ENCODE results near the gene ANTXR2. TPM values are rescaled to one million over a fixed set of nuclear protein-coding genes. Genes with fewer than 3 reads are reported as not detected.
"Not testable (repeated sequence)": the region's sequence is repeated elsewhere in the genome, so short reads cannot be mapped to it uniquely, and the experiment has no call there.

Gene ANTXR2
- total RNA-seq, 1 experiment from 2014 or later: 7.7 TPM

- DNase-seq: no peak
- no peaks in the 10 kb centered on the region for H3K27me3 ChIP-seq (ENCODE audit: control insufficient read depth, insufficient read depth, low read length)
- H3K36me3 ChIP-seq (replicated peaks; ENCODE audit: control insufficient read depth, insufficient read depth, low read length): no peaks in the 10 kb centered on the region
- H3K4me3 ChIP-seq (ENCODE audit: insufficient read depth, low read depth, low read length): no peak overlapping the region
These were observed 175.9 kb downstream of the ANTXR2 start for GRCh38 chr4:79897174-79897573.

DNA sequence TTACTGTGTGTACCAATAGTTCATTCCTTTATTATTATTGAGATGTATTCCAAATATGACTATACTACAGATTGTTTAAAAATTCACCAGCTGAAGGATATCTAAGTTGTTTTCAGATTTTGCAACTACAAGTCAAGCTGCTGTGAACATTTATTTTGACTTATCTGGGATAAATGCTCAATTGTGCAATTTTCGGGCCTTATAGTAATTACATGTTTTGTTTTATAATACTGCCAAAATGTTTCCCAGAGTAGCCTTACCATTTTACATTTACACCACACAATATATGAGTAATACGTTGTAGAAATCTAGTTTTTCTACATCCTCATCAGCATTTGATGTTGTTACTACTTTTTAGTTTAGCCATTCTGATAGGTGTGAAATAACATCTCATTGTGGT lies 179.6 kb downstream of the ANTXR2 start:
- Histone ChIP-seq H3K27me3 (ENCODE audit: control insufficient read depth, insufficient read depth, low read length) (no peaks in the 10 kb centered on the region), H3K4me3 (ENCODE audit: insufficient read depth, low read depth, low read length) (no peak overlapping the region), H3K36me3 (replicated peaks; ENCODE audit: control insufficient read depth, insufficient read depth, low read length) (no peaks in the 10 kb centered on the region)
- DNase-seq: no peak

DNA sequence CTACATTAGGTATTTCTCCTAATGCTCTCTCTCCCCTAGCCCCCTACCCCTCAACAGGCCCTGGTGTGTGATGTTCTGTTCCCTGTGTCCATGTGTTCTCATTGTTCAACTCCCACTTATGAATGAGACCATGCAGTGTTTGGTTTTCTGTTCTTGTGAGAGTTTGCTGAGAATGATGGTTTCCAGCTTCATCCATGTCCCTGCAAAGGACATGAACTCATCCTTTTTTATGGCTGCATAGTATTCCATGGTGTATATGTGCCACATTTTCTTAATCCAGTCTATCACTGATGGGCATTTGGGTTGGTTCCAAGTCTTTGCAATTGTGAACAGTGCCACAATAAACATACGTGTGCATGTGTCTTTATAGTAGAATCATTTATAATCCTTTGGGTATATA lies 184.0 kb downstream of the ANTXR2 start:
- DNase-seq; H3K4me3 ChIP-seq (ENCODE audit: insufficient read depth, low read depth, low read length); H3K36me3 ChIP-seq (replicated peaks; ENCODE audit: control insufficient read depth, insufficient read depth, low read length); H3K27me3 ChIP-seq (ENCODE audit: control insufficient read depth, insufficient read depth, low read length): not testable (repeated sequence)

DNA sequence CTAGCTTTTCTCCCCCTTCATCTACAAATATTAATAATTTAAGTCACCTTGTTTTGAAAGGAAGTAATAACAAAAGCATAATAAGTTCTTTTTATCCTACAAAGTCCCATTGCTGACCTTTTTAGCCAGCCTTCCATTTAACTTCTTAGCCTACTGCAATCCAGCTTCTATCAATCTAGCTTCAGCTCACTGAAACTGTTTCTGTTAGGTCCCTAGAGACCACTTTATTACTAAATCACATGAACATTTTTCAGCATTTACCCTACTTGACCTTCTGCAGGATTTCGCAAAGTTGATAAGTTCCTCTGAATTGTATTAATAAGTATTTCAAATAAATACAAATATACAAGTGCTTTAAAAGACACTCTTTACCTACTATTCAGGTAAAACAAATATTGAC lies 186.5 kb downstream of the ANTXR2 start:
- no peak for DNase-seq
- H3K4me3 ChIP-seq (ENCODE audit: insufficient read depth, low read depth, low read length): no peak overlapping the region
- H3K36me3 ChIP-seq (replicated peaks; ENCODE audit: control insufficient read depth, insufficient read depth, low read length): no peaks in the 10 kb centered on the region
- H3K27me3 ChIP-seq (ENCODE audit: control insufficient read depth, insufficient read depth, low read length): no peaks in the 10 kb centered on the region

- H3K27me3 ChIP-seq (ENCODE audit: control insufficient read depth, insufficient read depth, low read length): no peaks in the 10 kb centered on the region
- no peak overlapping the region for H3K4me3 ChIP-seq (ENCODE audit: insufficient read depth, low read depth, low read length)
- H3K36me3 ChIP-seq (replicated peaks; ENCODE audit: control insufficient read depth, insufficient read depth, low read length): no peaks in the 10 kb centered on the region
- DNase-seq: no peak
These were observed 187.0 kb downstream of the ANTXR2 start for GRCh38 chr4:79886021-79886420.

DNA sequence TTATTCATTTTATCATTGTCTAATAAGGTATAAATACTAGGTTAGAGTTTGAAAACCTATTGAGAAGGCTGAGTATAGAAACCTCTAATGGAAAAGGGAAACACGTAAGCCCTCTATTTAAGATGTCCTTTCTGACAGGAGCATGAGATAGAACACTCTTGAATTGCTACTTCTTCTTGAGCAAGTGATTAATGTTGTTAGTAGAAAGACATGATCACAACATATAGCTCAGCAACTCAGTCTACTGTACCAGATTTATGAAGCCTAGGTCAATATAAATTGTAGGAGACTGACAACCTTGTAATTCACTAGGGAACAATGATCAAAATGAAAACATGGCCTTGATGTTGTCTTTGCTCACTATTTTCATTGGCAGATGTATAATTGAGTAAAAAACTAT lies 189.7 kb downstream of the ANTXR2 start:
- no peaks in the 10 kb centered on the region for H3K36me3 ChIP-seq (replicated peaks; ENCODE audit: control insufficient read depth, insufficient read depth, low read length)
- no peak overlapping the region for H3K4me3 ChIP-seq (ENCODE audit: insufficient read depth, low read depth, low read length)
- DNase-seq: no peak

DNA sequence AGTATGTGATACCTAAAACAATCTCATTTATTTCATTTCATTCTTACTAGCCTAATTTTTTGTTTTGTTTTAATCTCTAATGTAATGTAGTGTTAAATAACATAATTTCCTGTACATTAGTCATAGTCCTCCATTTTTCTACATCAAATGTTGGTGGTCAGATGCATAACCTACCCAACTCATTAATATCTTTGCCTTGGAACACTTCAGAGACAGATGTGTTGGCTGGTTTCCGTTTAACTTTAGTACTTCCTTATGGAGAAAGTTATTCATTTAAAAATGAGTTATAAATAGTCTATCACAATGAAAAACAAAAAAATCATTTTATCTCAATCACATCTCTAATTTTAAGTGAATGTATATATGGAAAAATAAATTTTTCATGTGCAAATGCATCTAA lies 190.2 kb downstream of the ANTXR2 start:
- DNase-seq: no peak
- Histone ChIP-seq H3K36me3 (replicated peaks; ENCODE audit: control insufficient read depth, insufficient read depth, low read length) (no peaks in the 10 kb centered on the region), H3K4me3 (ENCODE audit: insufficient read depth, low read depth, low read length) (no peak overlapping the region), H3K27me3 (ENCODE audit: control insufficient read depth, insufficient read depth, low read length) (no peaks in the 10 kb centered on the region)

More for the DNA sequence above, 189.7 kb downstream of the ANTXR2 start:
- H3K27me3 ChIP-seq (ENCODE audit: control insufficient read depth, insufficient read depth, low read length): no peaks in the 10 kb centered on the region

DNA sequence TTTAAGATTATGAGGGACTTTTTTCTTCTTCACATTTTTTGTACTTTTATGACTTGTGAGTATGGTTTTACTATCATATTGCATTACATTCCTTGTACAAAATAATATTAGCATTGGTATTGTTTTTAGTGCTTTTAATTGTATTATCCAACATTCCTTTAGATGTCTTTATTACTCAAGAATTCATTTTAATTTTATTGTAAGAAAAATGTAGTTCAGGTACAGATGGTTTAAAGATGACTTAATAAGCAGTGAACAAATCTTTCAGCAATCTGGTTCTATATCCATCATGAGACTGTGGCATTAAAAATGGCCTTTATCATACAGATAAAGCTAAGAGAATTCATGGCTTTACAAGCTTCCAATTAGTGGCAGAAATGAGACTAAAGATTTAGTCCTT lies 191.6 kb downstream of the ANTXR2 start:
- no peak for DNase-seq
- no peaks in the 10 kb centered on the region for H3K27me3 ChIP-seq (ENCODE audit: control insufficient read depth, insufficient read depth, low read length)
- H3K4me3 ChIP-seq (ENCODE audit: insufficient read depth, low read depth, low read length): no peak overlapping the region
- H3K36me3 ChIP-seq (replicated peaks; ENCODE audit: control insufficient read depth, insufficient read depth, low read length): no peaks in the 10 kb centered on the region

DNA sequence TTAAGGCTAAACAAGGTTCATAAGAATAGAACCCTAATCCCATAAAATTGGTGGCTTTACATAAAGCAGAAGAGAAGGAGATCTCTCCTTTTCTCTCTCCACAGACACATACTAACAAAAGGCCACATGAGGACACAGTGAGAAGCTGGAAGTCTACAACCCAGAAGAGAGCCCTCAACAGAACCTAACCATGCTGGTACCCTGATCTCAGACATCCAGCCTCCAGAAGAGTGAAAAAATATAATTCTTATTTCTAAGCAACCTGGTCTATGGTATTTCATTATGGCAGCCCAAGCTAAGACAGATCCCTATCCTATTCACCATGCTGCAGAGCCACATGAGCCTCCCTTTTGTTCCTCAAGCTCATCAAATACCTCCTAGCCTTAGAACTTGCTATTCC lies 195.5 kb downstream of the ANTXR2 start:
- Histone ChIP-seq H3K36me3 (replicated peaks; ENCODE audit: control insufficient read depth, insufficient read depth, low read length) (no peaks in the 10 kb centered on the region), H3K4me3 (ENCODE audit: insufficient read depth, low read depth, low read length) (no peak overlapping the region), H3K27me3 (ENCODE audit: control insufficient read depth, insufficient read depth, low read length) (no peaks in the 10 kb centered on the region)
- DNase-seq: no peak

DNA sequence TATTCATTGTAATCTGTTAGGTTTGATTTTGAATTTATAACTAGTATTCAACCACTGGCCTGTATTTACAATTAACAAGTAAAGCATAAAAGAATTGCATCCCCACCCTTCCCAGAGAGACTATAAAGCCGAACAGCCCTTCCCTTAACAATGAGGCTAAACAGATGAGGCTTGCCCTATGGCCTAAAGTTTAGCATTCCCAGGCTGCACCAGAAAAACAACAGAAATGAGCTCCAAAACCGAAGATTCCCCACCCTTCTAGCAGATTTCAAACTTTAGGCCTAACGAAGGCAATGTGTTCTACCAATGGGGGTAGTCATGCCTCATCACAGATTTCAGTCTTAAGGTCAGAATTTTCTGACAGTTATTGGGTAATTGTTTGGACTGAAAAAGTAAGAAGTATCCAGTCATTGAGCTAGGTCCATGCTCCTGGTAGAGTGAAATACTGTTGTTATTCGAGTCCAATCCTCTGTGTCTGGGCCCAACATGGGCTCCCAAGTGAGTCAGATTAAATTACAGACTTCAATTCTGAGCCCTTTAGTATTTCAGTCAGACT lies 197.6 kb downstream of the ANTXR2 start:
- Histone ChIP-seq H3K4me3 (ENCODE audit: insufficient read depth, low read depth, low read length) (no peak overlapping the region), H3K36me3 (replicated peaks; ENCODE audit: control insufficient read depth, insufficient read depth, low read length) (no peaks in the 10 kb centered on the region), H3K27me3 (ENCODE audit: control insufficient read depth, insufficient read depth, low read length) (no peaks in the 10 kb centered on the region)
- DNase-seq: no peak

DNA sequence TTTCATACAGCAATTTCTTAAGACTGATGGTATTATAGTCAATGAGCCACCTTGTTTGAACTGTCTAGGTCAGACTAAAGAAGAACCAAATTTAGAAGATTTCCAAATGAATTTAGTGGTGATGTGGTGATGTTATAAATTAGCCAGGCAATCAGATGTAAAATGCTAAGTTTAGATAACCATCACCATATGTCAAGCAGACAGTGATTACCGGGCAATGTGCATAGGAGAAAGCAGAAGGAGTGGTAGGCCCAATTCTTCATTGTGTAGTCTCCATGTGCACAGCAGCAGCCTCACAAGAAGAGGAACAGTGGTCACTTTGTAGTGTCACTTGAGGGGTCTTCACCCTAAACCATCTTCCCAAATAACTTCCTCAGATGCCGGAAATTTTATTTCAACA lies 198.8 kb downstream of the ANTXR2 start:
- Histone ChIP-seq H3K4me3 (ENCODE audit: insufficient read depth, low read depth, low read length) (no peak overlapping the region), H3K27me3 (ENCODE audit: control insufficient read depth, insufficient read depth, low read length) (no peaks in the 10 kb centered on the region), H3K36me3 (replicated peaks; ENCODE audit: control insufficient read depth, insufficient read depth, low read length) (no peaks in the 10 kb centered on the region)
- DNase-seq: no peak

- DNase-seq: no peak
- Histone ChIP-seq H3K27me3 (ENCODE audit: control insufficient read depth, insufficient read depth, low read length) (no peaks in the 10 kb centered on the region), H3K4me3 (ENCODE audit: insufficient read depth, low read depth, low read length) (no peak overlapping the region), H3K36me3 (replicated peaks; ENCODE audit: control insufficient read depth, insufficient read depth, low read length) (no peaks in the 10 kb centered on the region)
These were observed 200.3 kb downstream of the ANTXR2 start for GRCh38 chr4:79872738-79873137.

GRCh38 chr4:79871961-79872360 lies 201.1 kb downstream of the ANTXR2 start:
- H3K27me3 ChIP-seq (ENCODE audit: control insufficient read depth, insufficient read depth, low read length): no peaks in the 10 kb centered on the region
- DNase-seq: no peak
- no peaks in the 10 kb centered on the region for H3K36me3 ChIP-seq (replicated peaks; ENCODE audit: control insufficient read depth, insufficient read depth, low read length)
- H3K4me3 ChIP-seq (ENCODE audit: insufficient read depth, low read depth, low read length): no peak overlapping the region

DNA sequence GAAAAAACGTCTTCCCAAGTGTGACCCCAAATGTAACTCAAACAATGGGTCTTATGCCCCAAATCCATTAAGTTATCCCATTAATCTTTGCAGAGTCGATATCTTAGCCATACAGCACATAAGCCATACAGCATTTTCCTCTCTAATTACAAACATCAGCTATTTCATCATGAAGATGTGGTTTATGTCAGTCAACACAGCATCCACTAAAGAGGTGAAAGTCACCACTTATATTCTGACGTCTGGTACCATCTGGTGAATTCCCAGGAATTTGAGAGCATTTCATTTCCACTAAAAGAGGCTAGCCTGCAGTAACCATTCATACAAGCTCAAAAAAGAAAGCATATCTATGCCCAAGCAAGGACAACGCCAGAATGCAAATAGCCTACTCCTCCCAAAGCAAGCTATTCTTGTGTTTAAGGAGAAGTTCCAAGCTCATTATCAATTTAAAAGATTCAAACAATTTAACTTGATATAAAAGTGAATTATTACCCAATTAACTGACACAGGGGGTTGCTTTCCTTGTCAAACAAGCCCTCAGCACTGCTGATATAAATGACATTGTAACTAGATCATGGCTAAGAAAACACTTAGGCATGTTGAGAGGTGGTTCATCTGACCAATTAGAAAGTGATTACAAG lies 203.3 kb downstream of the ANTXR2 start:
- H3K27me3 ChIP-seq (ENCODE audit: control insufficient read depth, insufficient read depth, low read length): no peaks in the 10 kb centered on the region
- H3K36me3 ChIP-seq (replicated peaks; ENCODE audit: control insufficient read depth, insufficient read depth, low read length): no peaks in the 10 kb centered on the region
- DNase-seq: no peak
- no peak overlapping the region for H3K4me3 ChIP-seq (ENCODE audit: insufficient read depth, low read depth, low read length)

GRCh38 chr4:79865201-79865597 lies 207.8 kb downstream of the ANTXR2 start:
- no peak for DNase-seq
- Histone ChIP-seq H3K27me3 (ENCODE audit: control insufficient read depth, insufficient read depth, low read length) (no peaks in the 10 kb centered on the region), H3K36me3 (replicated peaks; ENCODE audit: control insufficient read depth, insufficient read depth, low read length) (no peaks in the 10 kb centered on the region), H3K4me3 (ENCODE audit: insufficient read depth, low read depth, low read length) (no peak overlapping the region)

All from H7 (cell line).